Heart left ventricle (tissue), 16 donors: ENCODE data around the gene PLPPR5. TPM values are rescaled to one million over a fixed set of nuclear protein-coding genes. Genes with fewer than 3 reads are reported as not detected.
"Not testable (repeated sequence)": the region's sequence is repeated elsewhere in the genome, so short reads cannot be mapped to it uniquely, and the experiment has no call there.

Experiments used
- ATAC-seq, 4 donors: fragments of 200-7000 bp; cut with Tn5 transposase; one replicate each; pipeline ENCODE4 v1.9.1; 2020 to 2022; ENCODE audit warnings: moderate library complexity in 4 of 4, mild to moderate bottlenecking in 3 of 4, moderate number of reproducible peaks in 1 of 4
- DNase-seq, 5 donors: peaks; one replicate each; pipeline ENCODE4 v3.0.0-alpha.2; 2020
- H3K27ac ChIP-seq, 12 donors: fragments of 200-600 bp; sonication (generic) in 4 of 12; one replicate each; pipeline versions ENCODE4 v1.5.0 to v1.8.0; 2016 to 2022; ENCODE audit warnings: mild to moderate bottlenecking in 2 of 12
- H3K27me3 ChIP-seq, 9 donors: fragments of 200-600 bp; sonication (generic) in 2 of 9; one replicate each; pipeline versions ENCODE4 v1.5.1 to v1.8.0; 2016 to 2022; ENCODE audit warnings: mild to moderate bottlenecking in 3 of 9
- H3K36me3 ChIP-seq, 9 donors: fragments of 200-600 bp; sonication (generic) in 2 of 9; one replicate each; pipeline versions ENCODE4 v1.5.0 to v1.8.0; 2018 to 2022; ENCODE audit warnings: mild to moderate bottlenecking in 2 of 9
- H3K4me1 ChIP-seq, 12 donors: fragments of 200-600 bp; sonication (generic) in 4 of 12; one replicate each; pipeline versions ENCODE4 v1.5.0 to v1.8.0; 2016 to 2022; ENCODE audit warnings: mild to moderate bottlenecking in 3 of 12
- H3K4me3 ChIP-seq, 12 donors: fragments of 200-600 bp; sonication (generic) in 4 of 12; one replicate each; pipeline versions ENCODE4 v1.5.0 to v1.8.0; 2017 to 2022; ENCODE audit warnings: mild to moderate bottlenecking in 9 of 12, moderate library complexity in 4 of 12
- H3K9me3 ChIP-seq, 12 donors: fragments of 200-600 bp; sonication (generic) in 4 of 12; one replicate each; pipeline versions ENCODE4 v1.5.0 to v1.8.0; 2016 to 2022; ENCODE audit warnings: mild to moderate bottlenecking in 1 of 12
- POLR2A ChIP-seq, 2 donors: fragments of 450-650 bp; IDR thresholded peaks; one replicate each; pipeline ENCODE4 v1.6.1; 2017; ENCODE audit warnings: antibody characterized with exemption in 2 of 2, mild to moderate bottlenecking in 2 of 2, moderate library complexity in 2 of 2
- WGBS, 4 donors: extraction: QIAGEN DNeasy Blood & Tissue Kit in 2 of 4; methylation state at CpG; one replicate each; pipeline versions ENCODE4 v1.1.5 to v1.1.7; 2013 to 2018; 5-methylcytosine and 5-hydroxymethylcytosine counted together
- intact Hi-C, 10 donors: fragments of 100-400 bp; cut with DNase I; formaldehyde crosslinking; loops; one replicate each; pipeline versions ENCODE4 v1.11.1 to v1.14.2; 2022
- polyA plus RNA-seq, 2 donors: library from polyadenylated mRNA; stranded (reverse); fragments of 200-250 nt; gene quantifications; one replicate each; pipeline ENCODE4 v1.2.3, GENCODE V29; 2013
- total RNA-seq, 9 donors: library from RNA; depleted of rRNA in 2 of 9; stranded (reverse); fragments of >200 nt in 2 of 9; fragmentation: NEBNext Ultra II Directional in 3 of 9; extraction: Animal tissue kit (Norgen Biotek cat#: 25700) in 3 of 9; gene quantifications; one replicate each; pipeline versions ENCODE4 v1.1.0 to v1.2.4, GENCODE V29; 2016 to 2023
- TF ChIP-seq, protein P1 (sequence below), 12 donors: fragments of 200-600 bp; sonication (generic) in 4 of 12; IDR thresholded peaks; one replicate each; pipeline versions ENCODE4 v1.5.0 to v1.8.0; 2018 to 2022; ENCODE audit warnings: antibody characterized with exemption in 12 of 12, mild to moderate bottlenecking in 5 of 12
- donor health status: ischemic (EF 13 %, LVEDD 7.1; RV severe dilation, severe dysfunction).
- donor health status: healthy with polysubstance abuse.
- donor health status: DM: no; HTN: yes; CAD: no.
- donor health status: DM: no; HTN: no; CAD: no.
- donor health status: ischemic (EF 25% LVEDD 6.9; RV normal size, moderate dysfunction).
- donor health status: ischemic (EF 25% LVEDD 5.7; RV mildly dilated, moderate dysfunction).
- donor health status: healthy.
- donor health status: DM: yes; HTN: yes; CAD: no.
- donor health status: ischemic (EF 35%, LVEDD 5.7; RV mildly dilated, moderate dysfunction).
- donor health status: nonischemic (EF 11% LVEDD 7.7; RV severe dilation, severe dysfunction).
- donor health status: DM: yes; HTN: yes; CAD: no.
- donor health status: PGD.
- donor health status: ischemic (EF 29% LVEDD 5.4; RV normal size, mild dysfunction).
- donor health status: nonischemic (EF 23%, LVEDD 6.1; RV moderate dilation, normal function).

The PLPPR5 gene
- total and polyA plus RNA-seq, 11 donors: not detected

DNA sequence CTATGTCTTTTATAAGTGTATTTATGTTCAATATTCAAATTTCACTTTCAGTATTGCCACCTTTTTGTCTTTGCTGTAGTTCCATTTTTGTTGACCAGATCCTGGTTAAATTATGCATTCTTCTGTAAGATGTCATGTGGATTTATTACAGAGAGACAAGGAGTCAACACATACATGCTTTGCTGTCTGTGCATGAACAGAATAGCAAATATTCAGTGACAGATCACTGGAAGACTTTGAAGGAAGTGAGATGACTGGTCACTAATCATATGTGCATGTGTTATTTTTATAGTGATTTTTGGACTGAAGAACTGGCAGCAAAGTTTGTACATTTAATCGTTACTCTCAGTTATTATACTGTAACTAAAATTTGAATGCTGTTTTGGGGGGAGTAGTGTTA is 117.2 kb downstream of the PLPPR5 start:
- intact Hi-C loops: no loop called here
- Histone ChIP-seq H3K27me3 (no peaks in the 10 kb centered on the region), H3K36me3 (no peaks in the 10 kb centered on the region), H3K4me1 (no peaks in the 10 kb centered on the region), H3K9me3 (no peaks in the 10 kb centered on the region), H3K4me3 (no peak overlapping the region), H3K27ac (no peak overlapping the region)
- no peak for TF ChIP-seq POLR2A (IDR thresholded peaks at IDR 0.05)
- TF ChIP-seq, protein P1, sequence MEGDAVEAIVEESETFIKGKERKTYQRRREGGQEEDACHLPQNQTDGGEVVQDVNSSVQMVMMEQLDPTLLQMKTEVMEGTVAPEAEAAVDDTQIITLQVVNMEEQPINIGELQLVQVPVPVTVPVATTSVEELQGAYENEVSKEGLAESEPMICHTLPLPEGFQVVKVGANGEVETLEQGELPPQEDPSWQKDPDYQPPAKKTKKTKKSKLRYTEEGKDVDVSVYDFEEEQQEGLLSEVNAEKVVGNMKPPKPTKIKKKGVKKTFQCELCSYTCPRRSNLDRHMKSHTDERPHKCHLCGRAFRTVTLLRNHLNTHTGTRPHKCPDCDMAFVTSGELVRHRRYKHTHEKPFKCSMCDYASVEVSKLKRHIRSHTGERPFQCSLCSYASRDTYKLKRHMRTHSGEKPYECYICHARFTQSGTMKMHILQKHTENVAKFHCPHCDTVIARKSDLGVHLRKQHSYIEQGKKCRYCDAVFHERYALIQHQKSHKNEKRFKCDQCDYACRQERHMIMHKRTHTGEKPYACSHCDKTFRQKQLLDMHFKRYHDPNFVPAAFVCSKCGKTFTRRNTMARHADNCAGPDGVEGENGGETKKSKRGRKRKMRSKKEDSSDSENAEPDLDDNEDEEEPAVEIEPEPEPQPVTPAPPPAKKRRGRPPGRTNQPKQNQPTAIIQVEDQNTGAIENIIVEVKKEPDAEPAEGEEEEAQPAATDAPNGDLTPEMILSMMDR (IDR thresholded peaks at IDR 0.05): no peak
- ATAC-seq: no peak
- WGBS, 4 donors: 64 to 84% (median 78%) methylated on average over 1 of the region's 1 CpG
- no peak for DNase-seq

DNA sequence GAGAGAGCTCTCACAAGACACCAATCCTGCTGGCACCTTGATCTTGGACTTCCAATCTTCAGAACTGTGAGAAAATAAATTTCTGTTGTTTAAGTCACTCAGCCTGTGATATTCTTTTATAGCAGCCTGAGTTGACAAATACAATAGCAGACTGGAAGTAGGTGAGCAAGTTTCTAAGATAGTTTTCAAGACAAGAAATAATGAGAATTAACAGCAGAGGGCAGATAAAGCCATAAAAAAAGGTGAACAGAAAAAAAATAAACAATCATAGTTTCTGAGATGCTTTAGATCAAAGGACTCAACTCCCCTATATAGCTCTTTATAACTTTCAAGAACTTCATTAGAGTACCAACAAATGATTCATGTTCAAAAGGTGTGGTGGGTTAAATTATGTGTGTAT is 119.8 kb downstream of the PLPPR5 start:
- H3K9me3 ChIP-seq: peaks cover 0 to 5% (median 0%) of the 10 kb centered on the region in 12 donors
- H3K27ac ChIP-seq: no peak overlapping the region
- TF ChIP-seq POLR2A (IDR thresholded peaks at IDR 0.05): no peak
- TF ChIP-seq, protein P1 (IDR thresholded peaks at IDR 0.05): no peak
- no peaks in the 10 kb centered on the region for H3K27me3 ChIP-seq
- intact Hi-C loops: no loop called here
- no peak for ATAC-seq
- H3K4me3 ChIP-seq: no peak overlapping the region
- no peak for DNase-seq
- H3K36me3 ChIP-seq: no peaks in the 10 kb centered on the region
- H3K4me1 ChIP-seq: no peaks in the 10 kb centered on the region

DNA sequence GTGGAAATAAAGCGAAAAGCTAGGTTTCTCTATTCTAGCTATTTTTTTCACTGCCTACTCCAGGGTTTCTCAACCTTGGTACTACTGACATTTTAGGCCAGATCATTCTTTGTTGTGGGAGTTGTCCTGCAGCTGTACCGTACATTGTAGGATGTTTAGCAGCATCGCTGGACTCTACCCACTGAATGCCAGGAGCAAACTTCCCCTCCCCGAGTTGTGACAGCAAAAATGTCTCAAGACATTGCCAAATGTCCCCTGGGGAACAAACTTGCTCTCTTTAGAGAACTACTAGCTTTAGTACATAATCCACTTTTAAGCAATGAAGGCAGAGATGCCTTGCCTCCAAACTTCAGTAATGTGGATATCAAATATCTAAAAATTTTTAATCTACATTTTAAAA is 122.8 kb downstream of the PLPPR5 start:
- DNase-seq: no peak
- H3K4me1 ChIP-seq: no peaks in the 10 kb centered on the region
- H3K27me3 ChIP-seq: no peaks in the 10 kb centered on the region
- no peak overlapping the region for H3K27ac ChIP-seq
- no peak for ATAC-seq
- H3K36me3 ChIP-seq: no peaks in the 10 kb centered on the region
- WGBS, 4 donors: 83 to 87% (median 85%) methylated on average over 4 of the region's 4 CpGs
- peaks cover 0 to 5% (median 0%) of the 10 kb centered on the region in 12 donors for H3K9me3 ChIP-seq
- intact Hi-C loops: no loop called here
- H3K4me3 ChIP-seq: no peak overlapping the region
- TF ChIP-seq POLR2A (IDR thresholded peaks at IDR 0.05): no peak
- TF ChIP-seq, protein P1 (IDR thresholded peaks at IDR 0.05): no peak

DNA sequence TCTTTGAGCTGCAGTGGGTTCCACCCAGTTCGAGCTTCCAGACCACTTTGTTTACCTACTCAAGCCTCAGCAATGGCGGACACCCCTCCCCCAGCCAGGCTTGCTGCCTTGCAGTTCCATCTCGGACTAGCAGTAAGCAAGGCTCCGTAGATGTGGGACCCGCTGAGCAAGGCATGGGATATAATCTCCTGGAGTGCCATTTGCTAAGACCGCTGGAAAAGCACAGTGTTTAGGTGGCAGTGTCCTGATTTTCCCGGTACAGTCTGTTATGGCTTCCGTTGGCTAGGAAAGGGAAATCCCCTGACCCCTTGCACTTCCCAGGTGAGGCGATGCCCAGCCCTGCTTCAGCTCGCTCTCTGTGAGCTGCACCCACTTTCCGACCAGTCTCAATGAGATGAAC is 123.4 kb downstream of the PLPPR5 start:
- H3K27ac ChIP-seq, H3K36me3 ChIP-seq, DNase-seq, H3K27me3 ChIP-seq, H3K4me3 ChIP-seq, H3K9me3 ChIP-seq, ATAC-seq, intact Hi-C loops, H3K4me1 ChIP-seq: not testable (repeated sequence)
- WGBS, 4 donors: 86 to 93% (median 91%) methylated on average over 10 to 11 of the region's 11 CpGs

DNA sequence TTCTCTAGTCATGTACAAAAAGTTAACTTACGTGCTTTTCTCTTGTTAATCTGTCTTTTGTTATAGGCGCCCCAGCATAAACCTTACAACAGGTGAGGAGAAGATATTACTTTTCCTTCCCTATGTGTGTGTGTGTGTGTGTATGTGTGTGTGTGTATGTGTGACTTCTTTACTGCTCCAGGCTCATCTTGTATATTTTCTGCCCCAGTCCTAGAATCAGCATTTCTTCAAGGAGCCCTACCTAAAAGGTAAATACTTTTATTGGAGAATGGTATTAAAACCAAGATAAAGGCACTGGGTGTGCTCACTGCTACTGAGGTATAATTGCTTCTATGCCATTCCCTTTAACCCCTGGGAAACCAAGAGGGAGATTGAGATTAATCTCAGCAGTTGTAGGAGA is 129.8 kb downstream of the PLPPR5 start:
- Histone ChIP-seq H3K4me1 (peaks cover 0 to 8% (median 0%) of the 10 kb centered on the region in 12 donors), H3K9me3 (no peaks in the 10 kb centered on the region), H3K27me3 (no peaks in the 10 kb centered on the region), H3K36me3 (no peaks in the 10 kb centered on the region), H3K4me3 (no peak overlapping the region), H3K27ac (no peak overlapping the region)
- intact Hi-C loops: no loop called here
- WGBS, 4 donors: 88 to 92% (median 90%) methylated on average over 2 of the region's 2 CpGs
- TF ChIP-seq POLR2A (IDR thresholded peaks at IDR 0.05): no peak
- TF ChIP-seq, protein P1 (IDR thresholded peaks at IDR 0.05): no peak
- DNase-seq: no peak
- no peak for ATAC-seq
